Gastrocnemius medialis (tissue), 4 donors: Measurements from ENCODE around the gene KCNAB1.

Experiments used
- CTCF ChIP-seq, 5 experiments: fragments of 450-650 bp in 3 of 5; fragments of 200-600 bp in 2 of 5; sonication (generic) in 2 of 5; IDR thresholded peaks in 4 of 5; conservative IDR thresholded peaks in 1 of 5; 1 replicate in 4 of 5; 2 replicates in 1 of 5; pipeline ENCODE4 v1.5.1; 2016 to 2019; ENCODE audit warnings: antibody characterized with exemption in 5 of 5, mild to moderate bottlenecking in 3 of 5, moderate library complexity in 3 of 5
- POLR2A ChIP-seq, 2 donors: fragments of 450-650 bp; IDR thresholded peaks; one replicate each; pipeline ENCODE4 v1.6.1; 2017; ENCODE audit warnings: antibody characterized with exemption in 2 of 2, mild to moderate bottlenecking in 2 of 2, moderate library complexity in 2 of 2

DNA sequence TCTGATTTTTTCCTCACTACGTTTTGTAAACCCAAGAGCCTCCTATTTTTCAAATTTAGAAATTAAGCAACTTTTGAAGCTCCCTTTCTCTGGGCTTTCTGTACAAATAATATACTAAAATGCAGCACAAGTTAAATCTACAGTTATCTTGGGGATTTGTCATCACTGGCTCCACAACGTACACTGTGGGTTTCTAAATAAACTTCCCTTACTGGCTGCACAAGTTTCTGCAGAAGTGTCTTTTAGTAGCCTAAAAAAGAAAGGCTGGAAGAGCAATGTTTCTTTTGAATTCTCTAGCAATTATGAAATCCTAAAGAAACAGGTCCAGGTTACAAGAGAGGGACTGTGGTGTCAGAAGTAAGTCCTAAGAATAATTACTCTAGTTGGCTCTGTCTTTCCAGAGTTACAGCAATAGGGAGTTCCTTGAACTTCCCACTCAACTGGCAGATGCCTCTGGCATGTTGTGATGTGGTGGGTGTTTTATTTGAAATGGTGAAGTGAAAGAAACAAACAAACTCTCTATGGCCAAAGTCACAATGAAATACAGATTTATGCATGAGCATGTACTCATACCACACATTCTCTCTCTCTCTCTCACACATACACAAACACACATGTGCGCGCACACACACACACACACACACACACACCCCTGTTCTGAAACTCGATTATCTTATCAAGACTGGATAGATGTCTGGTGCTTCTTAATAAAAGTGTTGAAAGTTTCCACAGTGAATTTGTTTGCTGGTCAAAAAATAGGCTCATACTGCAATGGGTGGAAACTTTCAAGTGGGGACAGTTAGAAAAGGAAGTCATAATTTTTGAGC, 236.4 kb downstream of the KCNAB1 start:
- no peak for TF ChIP-seq POLR2A (IDR thresholded peaks at IDR 0.05)
- TF ChIP-seq CTCF (IDR thresholded peaks at IDR 0.05 in 4 of 5, conservative IDR thresholded peaks at IDR 0.05 in 1 of 5) = no peak
